ENCODE results near the gene BTBD17.

The BTBD17 gene

GRCh38 chr17:74379495-74380085 is 17.9 kb upstream of the BTBD17 start:
- peak; percentile 81 for TF ChIP-seq CTCF (IDR thresholded peaks at IDR 0.05; ENCODE audit: low read length, missing control alignments)
- DNase-seq (ENCODE audit: low read depth): peak; percentile 82
- no peak overlapping the region for H3K4me3 ChIP-seq (replicated peaks; ENCODE audit: low read depth, low read length)

- TF ChIP-seq CTCF (IDR thresholded peaks at IDR 0.05; ENCODE audit: low read length, missing control alignments): no peak
- DNase-seq (ENCODE audit: low read depth): no peak
- no peak overlapping the region for H3K4me3 ChIP-seq (replicated peaks; ENCODE audit: low read depth, low read length)
These were observed 13.2 kb upstream of the BTBD17 start for GRCh38 chr17:74374858-74375257.

GRCh38 chr17:74373838-74374606 is 12.4 kb upstream of the BTBD17 start:
- TF ChIP-seq CTCF (IDR thresholded peaks at IDR 0.05; ENCODE audit: low read length, missing control alignments): no peak
- no peak for DNase-seq (ENCODE audit: low read depth)
- H3K4me3 ChIP-seq (replicated peaks; ENCODE audit: low read depth, low read length): no peak overlapping the region

GRCh38 chr17:74372426-74372825 is 10.8 kb upstream of the BTBD17 start:
- TF ChIP-seq CTCF (IDR thresholded peaks at IDR 0.05; ENCODE audit: low read length, missing control alignments): no peak
- no peak for DNase-seq (ENCODE audit: low read depth)
- H3K4me3 ChIP-seq (replicated peaks; ENCODE audit: low read depth, low read length): no peak overlapping the region

GRCh38 chr17:74371653-74372147 is 10.0 kb upstream of the BTBD17 start:
- no peak for TF ChIP-seq CTCF (IDR thresholded peaks at IDR 0.05; ENCODE audit: low read length, missing control alignments)
- no peak overlapping the region for H3K4me3 ChIP-seq (replicated peaks; ENCODE audit: low read depth, low read length)
- DNase-seq (ENCODE audit: low read depth): no peak

GRCh38 chr17:74369665-74370490 is 8.2 kb upstream of the BTBD17 start:
- DNase-seq (ENCODE audit: low read depth): no peak
- no peak for TF ChIP-seq CTCF (IDR thresholded peaks at IDR 0.05; ENCODE audit: low read length, missing control alignments)
- no peak overlapping the region for H3K4me3 ChIP-seq (replicated peaks; ENCODE audit: low read depth, low read length)

Measured in fibroblast of pulmonary artery (primary cell).